ENCODE data around the gene ATP6AP2.
"Not testable (repeated sequence)": the region's sequence is repeated elsewhere in the genome, so short reads cannot be mapped to it uniquely, and the experiment has no call there.

Gene ATP6AP2, protein sequence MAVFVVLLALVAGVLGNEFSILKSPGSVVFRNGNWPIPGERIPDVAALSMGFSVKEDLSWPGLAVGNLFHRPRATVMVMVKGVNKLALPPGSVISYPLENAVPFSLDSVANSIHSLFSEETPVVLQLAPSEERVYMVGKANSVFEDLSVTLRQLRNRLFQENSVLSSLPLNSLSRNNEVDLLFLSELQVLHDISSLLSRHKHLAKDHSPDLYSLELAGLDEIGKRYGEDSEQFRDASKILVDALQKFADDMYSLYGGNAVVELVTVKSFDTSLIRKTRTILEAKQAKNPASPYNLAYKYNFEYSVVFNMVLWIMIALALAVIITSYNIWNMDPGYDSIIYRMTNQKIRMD

DNA sequence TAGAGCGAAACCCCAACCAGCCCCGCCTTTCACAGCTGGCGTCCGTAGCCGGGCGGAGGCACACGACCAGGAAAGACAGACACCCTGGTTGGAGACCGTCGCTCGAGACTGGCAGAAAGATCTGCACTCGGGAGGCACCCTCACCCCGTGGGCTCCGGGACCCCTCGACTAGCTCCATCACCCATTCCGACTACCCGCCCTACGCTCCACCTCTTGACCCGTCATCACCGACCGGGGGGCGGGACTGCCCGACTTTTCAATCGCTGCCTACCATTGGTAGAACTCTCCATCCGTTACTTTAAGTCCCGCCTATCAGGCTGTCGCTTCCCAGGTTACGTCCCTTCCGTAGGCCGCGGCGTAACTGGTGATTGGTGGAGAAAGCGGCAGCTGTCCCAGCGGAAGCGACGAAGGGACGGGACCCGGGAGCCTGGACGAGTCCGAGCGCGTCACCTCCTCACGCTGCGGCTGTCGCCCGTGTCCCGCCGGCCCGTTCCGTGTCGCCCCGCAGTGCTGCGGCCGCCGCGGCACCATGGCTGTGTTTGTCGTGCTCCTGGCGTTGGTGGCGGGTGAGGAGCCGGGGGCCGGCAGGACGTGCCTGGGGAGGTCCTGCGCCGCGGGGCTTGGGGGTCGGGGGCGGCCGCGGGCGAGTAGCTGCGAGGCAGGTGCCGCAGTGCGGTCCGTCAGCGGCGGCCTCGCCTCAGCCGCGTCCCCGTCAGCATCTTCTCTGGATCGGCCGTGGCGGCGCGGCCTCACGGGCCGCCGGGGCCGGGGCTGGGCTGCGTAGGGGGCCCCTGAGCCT lies at the start of gene ATP6AP2:
Gene ATP6AP2, plus strand, starts transcription at position 434 of the 799 bp plus-strand sequence. Its CDS starts 96 bp downstream, at position 530.
- peak; percentile 85 to 87 for DNase-seq

- DNase-seq, result no peak
These were observed 49.5 kb upstream of the ATP6AP2 start for GRCh38 chrX:40531056-40531826.

- no peak for DNase-seq
These were observed 43.5 kb upstream of the ATP6AP2 start for GRCh38 chrX:40537310-40537709.

GRCh38 chrX:40538406-40538805 lies 42.4 kb upstream of the ATP6AP2 start:
- DNase-seq, result no peak

- peak; percentile 42 to 47 for DNase-seq
These were observed 41.3 kb upstream of the ATP6AP2 start for GRCh38 chrX:40539214-40540142.

GRCh38 chrX:40542208-40542607 lies 38.6 kb upstream of the ATP6AP2 start:
- DNase-seq, result no peak

GRCh38 chrX:40542972-40543371 lies 37.8 kb upstream of the ATP6AP2 start:
- DNase-seq, result no peak

DNA sequence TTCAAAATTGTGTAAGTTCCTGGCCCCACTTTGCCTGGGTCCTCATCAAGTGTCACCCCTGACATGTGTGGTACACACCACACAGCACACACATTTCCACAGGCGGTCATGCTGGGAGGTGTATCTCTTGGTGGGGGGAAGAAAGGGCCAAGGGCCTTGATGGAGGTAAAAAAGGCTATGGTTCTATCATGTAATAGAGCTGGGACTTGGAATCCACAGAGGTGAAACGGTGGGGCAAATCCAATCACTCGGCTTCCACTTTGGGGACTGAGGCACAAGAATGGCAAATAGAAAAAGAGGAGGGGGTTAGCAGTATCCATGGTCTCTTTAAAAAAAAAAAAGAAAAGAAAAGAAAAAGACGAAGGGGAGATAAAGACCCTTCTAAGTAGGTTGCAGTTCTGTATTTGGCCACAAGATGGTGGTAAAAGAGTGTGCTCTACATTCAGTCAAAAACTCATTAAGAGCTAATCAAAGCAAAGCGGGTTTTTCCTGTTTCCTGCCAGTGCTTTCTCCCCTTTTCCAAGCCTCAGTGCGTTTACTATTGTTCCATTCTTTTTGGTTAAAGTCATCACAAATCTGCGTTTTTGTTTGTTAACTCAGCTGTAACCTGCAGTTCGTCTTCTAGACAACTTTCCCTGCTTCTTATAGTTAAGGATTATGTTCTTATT lies 37.0 kb upstream of the ATP6AP2 start:
- DNase-seq, result peak in 1 of 2 experiments; percentile 16

DNA sequence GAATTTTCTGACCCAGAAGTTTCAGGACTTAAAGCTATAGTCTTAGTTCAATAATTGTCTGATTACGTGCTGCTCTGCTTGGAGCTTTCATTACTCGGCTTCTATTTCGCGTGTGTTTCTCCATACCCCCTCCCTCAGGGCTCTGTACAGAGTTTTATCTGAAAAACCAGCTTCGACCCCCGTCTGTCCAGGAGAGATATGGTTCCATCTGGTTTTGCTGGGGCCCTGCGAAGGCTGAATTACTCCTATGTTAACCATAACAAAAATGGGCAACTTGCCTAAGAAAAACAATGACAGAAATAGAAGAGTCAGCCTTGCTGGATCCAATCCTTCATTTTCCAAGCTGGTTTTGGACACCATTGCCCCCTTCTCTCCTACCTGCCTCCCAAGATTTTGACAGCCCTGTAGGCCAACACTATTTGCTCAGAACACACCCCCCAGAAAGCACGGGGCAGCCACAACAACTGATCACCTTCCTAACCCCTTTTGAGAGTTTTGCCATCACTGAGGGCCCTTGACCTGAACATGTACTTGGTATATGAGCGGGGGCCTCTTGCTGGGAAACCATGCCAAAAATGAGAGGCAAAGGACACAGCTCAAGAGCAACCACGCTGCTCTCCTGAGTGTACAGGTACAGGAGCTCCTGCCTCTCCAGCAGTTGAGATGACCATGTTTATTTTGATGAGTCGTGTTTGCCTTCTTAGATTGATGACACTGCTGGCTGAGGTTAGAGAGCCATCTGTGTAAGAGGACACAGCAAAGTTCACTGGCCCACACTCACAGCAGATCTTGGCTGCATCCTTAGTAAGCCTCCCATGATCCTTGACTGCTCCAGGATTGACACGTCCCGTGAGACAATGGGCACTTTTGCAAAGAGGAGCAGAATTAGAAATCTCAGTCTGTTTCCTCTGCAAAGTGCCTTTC lies 36.2 kb upstream of the ATP6AP2 start:
- no peak for DNase-seq

DNA sequence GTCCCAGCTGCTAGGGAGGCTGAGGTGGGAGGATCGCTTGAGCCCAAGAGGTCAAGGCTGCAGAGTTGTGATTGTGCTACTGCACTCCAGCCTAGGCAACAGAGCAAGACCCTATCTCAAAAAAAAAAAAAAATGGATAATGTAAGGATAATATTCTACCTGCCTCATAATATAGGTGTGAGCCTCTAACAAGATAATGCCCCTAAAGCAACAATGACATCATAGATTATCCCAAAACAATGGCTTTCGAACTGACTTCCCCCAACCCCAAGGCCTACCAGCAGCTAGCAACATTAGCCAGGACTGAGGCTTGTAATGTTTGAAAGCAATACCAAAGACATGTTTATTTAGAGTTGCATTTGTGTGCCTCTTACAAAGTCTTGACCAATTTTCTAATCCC lies 33.9 kb upstream of the ATP6AP2 start:
- DNase-seq, result no peak

GRCh38 chrX:40550066-40550465 lies 30.7 kb upstream of the ATP6AP2 start:
- peak; percentile 70 to 83 for DNase-seq

DNA sequence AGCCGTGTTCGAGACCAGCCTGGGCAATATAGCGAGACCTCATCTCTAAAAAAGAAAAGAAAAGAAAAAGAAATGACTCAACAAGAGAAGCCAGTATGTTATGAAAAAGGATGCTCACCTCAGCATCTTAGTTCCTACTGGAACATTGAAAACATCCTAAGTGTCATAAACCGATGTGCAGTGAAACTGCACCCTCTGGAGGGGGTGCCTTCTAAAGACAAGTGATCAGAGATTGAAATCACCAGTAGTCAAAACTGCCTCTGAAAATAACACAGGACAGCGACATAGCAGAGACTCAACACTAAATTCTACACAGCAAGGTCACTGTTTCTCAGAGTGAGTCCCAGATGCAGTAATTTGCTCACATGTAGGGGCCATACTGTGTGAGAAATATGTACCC lies 28.0 kb upstream of the ATP6AP2 start:
- no peak for DNase-seq

DNA sequence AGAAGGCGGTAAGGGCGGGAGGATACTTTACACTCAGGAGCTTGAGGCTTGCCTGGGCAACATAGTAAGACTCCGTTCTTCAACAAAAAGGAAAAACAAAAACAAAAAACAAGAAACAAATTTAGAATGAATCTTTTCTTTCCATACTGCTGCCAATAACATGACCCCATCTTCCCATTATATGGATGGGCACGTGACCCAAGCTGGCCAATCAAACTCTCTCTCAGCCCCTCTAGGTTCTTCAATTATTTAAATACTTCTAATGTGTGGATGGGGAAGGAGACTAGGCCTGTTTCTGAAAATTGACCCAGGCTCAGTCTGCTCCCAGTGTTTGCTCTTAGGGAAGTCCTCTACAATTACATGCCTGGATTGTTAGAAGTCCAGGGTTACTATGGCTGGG lies 22.2 kb upstream of the ATP6AP2 start:
- DNase-seq, result no peak

DNA sequence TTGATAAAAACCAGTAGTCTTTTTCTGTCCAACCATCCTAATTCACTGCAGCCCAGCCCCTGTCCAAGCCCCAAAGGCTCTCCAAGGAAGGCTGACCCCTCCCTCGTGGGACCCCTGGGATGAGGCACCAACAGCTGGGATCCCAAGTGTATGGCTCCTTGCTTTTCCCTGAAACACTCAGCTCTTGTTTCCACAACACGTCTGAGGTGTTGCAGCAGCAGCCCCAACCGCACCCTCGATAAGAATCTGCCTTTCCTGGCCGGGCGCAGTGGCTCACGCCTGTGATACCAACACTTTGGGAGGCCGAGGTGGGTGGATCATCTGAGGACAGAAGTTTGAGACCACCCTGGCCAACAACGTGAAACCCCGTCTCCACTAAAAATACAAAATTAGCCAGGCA lies 17.0 kb upstream of the ATP6AP2 start:
- no peak for DNase-seq

DNA sequence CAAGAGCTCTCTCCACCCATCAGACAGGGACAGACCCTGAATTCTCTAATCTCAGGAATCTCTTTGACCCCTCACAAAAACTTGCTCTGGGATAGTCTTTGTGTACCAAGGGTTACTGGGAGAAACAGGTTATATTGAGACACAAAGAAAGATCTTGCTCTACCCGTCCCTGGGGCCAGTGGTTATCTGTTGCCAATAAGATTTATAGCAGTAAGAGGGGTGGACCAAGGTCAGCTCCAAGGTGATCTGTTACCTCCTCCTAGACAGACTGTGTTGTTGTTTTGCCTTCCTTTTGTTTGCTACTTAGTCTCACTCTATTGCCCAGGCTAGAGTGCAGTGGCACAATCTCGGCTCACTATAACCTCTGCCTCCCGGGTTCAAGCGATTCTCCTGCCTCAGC lies 16.3 kb upstream of the ATP6AP2 start:
- DNase-seq, result no peak

DNA sequence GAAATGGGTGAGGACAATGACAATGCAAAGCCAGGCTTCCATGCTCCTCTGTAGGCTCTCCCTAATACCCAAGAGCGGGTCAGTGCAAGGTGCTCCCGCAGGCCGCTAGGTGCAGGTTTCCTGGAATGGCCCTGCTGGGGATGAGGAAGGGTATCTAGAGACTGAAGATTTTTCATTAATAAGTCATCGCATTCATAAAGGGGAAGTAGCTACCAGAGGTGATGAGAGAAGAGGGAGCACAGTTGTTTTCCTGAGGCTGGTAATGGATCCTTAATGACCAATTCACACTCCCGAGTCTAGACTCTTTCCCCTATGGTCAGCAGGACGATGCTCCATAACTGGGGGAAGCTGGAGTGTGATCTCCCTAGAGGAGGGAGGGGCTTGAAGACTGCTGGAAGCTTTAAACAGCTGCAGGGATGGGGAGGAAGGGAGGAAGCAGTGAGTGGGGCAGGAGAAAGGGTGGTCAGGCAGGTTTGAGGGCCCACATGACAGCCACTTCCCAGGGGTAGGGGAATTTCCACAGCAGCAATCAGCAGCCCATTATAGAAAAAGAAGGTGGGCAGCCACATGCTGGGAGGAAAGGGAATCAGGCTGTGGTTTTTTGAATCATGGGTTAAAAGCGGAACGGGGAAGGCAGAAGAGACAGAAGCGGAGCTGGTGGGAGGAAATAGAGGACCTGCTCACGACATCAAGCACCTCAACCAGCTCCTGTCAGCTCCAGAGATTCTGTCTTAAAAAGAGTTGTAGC lies 10.2 kb upstream of the ATP6AP2 start:
- no peak for DNase-seq

DNA sequence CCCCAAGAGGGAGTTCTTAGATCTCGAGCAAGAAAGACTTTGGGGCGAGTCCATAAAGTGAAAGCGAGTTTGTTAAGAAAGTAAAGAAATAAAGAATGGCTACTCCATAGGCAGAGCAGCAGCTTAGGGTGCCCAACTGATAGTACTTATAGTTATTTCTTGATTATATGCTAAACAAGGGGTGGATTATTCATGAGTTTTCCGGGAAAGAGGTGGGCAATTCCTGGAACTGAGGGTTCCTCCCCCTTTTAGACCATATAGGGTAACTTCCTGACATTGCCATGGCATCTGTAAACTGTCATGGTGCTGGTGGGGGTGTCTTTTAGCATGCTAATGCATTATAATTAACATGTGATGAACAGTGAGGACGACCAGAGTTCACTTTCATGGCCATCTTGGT lies 9.6 kb upstream of the ATP6AP2 start:
- not testable (repeated sequence) for DNase-seq

- DNase-seq, result no peak
These were observed 9.2 kb upstream of the ATP6AP2 start for GRCh38 chrX:40571600-40571999.

DNA sequence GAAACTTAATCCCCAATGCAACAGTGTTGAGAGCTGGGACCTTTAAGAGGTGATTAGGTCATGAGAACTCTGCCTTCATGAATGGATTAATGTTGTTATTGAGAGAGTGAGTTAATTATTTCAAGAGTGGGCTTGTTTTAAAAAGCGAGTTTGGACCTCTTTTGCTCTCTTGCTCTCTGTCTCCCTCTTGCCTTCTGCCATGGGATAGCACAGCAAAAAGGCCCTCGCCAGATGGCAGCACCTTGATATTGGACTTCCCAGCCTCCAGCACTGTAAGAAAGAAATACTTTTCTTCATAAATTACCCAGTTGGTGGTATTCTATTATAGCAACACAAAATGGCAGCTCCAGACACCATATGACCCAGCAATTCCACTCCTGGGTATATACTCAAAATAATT lies 7.0 kb upstream of the ATP6AP2 start:
- DNase-seq, result peak in 1 of 2 experiments; percentile 32

- peak; percentile 3 to 22 for DNase-seq
These were observed 5.4 kb upstream of the ATP6AP2 start for GRCh38 chrX:40575411-40575810.
